Effector CD8-positive, alpha-beta T cell (primary cell): ENCODE data around the gene CRYZ.
"Not testable (repeated sequence)": the region's sequence is repeated elsewhere in the genome, so short reads cannot be mapped to it uniquely, and the experiment has no call there.

Experiments used
- DNase-seq: peaks from one replicate; lab custom pipeline; 2025; lab: John Stamatoyannopoulos, UW

The CRYZ gene

GRCh38 chr1:74681001-74681400 lies 51.8 kb downstream of the CRYZ start:
- DNase-seq = no peak

GRCh38 chr1:74679811-74680210 lies 53.0 kb downstream of the CRYZ start:
- no peak for DNase-seq

- no peak for DNase-seq
These were observed 54.9 kb downstream of the CRYZ start for GRCh38 chr1:74677926-74678325.

- DNase-seq = no peak
These were observed 58.4 kb downstream of the CRYZ start for GRCh38 chr1:74674278-74675048.

GRCh38 chr1:74673351-74674111 lies 59.3 kb downstream of the CRYZ start, which contains the start of gene ERICH3:
TSS of gene ERICH3 (minus strand) at chr1:74673792. CDS start at chr1:74673519, 273 bp downstream.
- DNase-seq = no peak

- not testable (repeated sequence) for DNase-seq
These were observed 62.0 kb downstream of the CRYZ start for GRCh38 chr1:74670866-74671265.
